Activated naive CD4-positive, alpha-beta T cell treated with anti-CD3 and anti-CD28 coated beads, Interleukin-2, amount 50 U/mL, for 72 hours (primary cell): ENCODE measurements around the gene MCEMP1. TPM values are rescaled to one million over a fixed set of nuclear protein-coding genes. Genes with fewer than 3 reads are reported as not detected.

ENCODE experiments used
- ATAC-seq, 2 donors: fragments of 150-1000 bp; cut with Tn5 transposase; 2 replicates each; pipeline ENCODE4 v1.10.0; 2021; ENCODE audit warnings: mild to moderate bottlenecking in 2 of 2, moderate library complexity in 2 of 2
- DNase-seq, 2 donors: peaks; one replicate each; pipeline ENCODE4 v3.0.0; 2021 to 2022; ENCODE audit warnings: low spot score in 2 of 2
- H3K27ac Mint-ChIP-seq, 2 donors: one replicate each; pipeline ENCODE4 v1.8.0; 2022; ENCODE audit warnings: mild to moderate bottlenecking in 2 of 2, mixed read lengths in 2 of 2
- H3K36me3 Mint-ChIP-seq, 2 donors: one replicate each; pipeline ENCODE4 v1.8.0; 2022; ENCODE audit warnings: mixed read lengths in 2 of 2
- H3K9me3 Mint-ChIP-seq, 2 donors: one replicate each; pipeline ENCODE4 v1.8.0; 2022; ENCODE audit warnings: mixed read lengths in 2 of 2
- total RNA-seq, 2 donors: library from RNA; stranded (reverse); gene quantifications; one replicate each; pipeline ENCODE4 v1.2.3, GENCODE V29; 2022

The MCEMP1 gene, protein sequence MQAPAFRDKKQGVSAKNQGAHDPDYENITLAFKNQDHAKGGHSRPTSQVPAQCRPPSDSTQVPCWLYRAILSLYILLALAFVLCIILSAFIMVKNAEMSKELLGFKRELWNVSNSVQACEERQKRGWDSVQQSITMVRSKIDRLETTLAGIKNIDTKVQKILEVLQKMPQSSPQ
- total RNA-seq: not detected

GRCh38 chr19:7676854-7677253 is at the start of gene MCEMP1:
MCEMP1 (plus strand) TSS chr19:7677090; CDS start chr19:7677121, 31 bp downstream.
- no peaks in the 10 kb centered on the region for H3K9me3 Mint-ChIP-seq

DNA sequence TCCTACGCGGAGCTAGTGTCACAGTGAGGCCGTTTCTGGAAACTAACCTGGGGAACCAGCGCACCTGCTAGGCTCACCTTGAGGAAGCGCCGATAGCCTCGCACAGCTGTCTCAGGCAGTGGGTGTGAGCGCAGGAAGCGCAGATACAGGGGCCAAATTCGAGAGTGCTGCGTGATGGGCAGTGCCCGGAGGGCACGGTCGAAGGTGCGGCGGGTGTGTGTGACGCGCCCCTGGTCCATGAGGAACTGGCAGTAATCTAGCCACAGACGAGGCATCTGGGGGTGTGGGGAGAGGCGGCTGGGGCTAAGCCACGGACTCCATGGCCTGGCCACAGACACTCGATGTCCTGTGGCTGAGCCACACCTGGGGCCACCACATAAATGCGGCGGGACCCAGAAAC is 49.7 kb upstream of the MCEMP1 start:
- no peak for DNase-seq
- peaks cover 19 to 26% of the 10 kb centered on the region in 2 donors for H3K36me3 Mint-ChIP-seq
- H3K27ac Mint-ChIP-seq: no peak overlapping the region
- no peaks in the 10 kb centered on the region for H3K9me3 Mint-ChIP-seq
- ATAC-seq: no peak

More at GRCh38 chr19:7676854-7677253, at the start of gene MCEMP1:
- Mint-ChIP-seq H3K27ac (no peak within 1 kb of the TSS), H3K36me3 (peaks cover 5 to 6% of the 10 kb centered on the region in 2 donors)
- ATAC-seq (no peak), DNase-seq (no peak)

DNA sequence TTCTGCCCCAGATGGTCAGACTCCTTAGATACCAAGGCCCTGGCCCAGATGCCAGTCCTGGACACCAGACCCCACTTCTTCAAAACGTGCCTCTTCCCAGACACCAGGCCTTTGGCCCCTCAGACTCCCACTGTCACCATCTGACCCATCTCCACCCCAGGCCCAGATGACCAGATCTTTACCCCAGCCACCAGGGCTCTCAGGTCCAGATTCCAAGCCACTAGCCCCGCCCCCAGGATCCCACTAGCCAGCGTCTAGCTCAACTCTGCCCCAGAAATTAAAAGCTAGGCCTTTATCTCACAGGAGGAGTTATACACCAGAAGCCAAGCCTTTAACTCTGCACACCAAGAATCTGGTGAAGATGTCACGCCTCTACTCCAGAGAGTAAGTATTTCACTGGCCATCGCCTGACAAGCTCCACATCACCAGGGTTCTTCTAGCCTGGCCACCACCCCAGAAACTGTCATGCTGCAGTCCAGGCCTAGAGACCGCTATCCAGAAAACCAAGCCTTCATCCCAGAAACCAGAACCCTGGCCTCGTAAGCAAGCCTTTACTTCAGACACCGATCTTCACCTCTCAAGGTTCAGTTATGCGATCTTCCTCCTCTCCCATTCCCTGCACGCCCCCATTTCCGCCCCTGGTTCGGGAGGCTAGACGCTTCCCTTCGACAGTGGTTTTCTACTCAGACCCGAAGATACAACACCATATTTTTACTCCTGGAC is 48.1 kb upstream of the MCEMP1 start:
- Mint-ChIP-seq H3K9me3 (no peaks in the 10 kb centered on the region), H3K36me3 (peaks cover 19 to 26% of the 10 kb centered on the region in 2 donors), H3K27ac (peak overlapping the region; percentile 98 to 99)
- DNase-seq: no peak
- no peak for ATAC-seq

DNA sequence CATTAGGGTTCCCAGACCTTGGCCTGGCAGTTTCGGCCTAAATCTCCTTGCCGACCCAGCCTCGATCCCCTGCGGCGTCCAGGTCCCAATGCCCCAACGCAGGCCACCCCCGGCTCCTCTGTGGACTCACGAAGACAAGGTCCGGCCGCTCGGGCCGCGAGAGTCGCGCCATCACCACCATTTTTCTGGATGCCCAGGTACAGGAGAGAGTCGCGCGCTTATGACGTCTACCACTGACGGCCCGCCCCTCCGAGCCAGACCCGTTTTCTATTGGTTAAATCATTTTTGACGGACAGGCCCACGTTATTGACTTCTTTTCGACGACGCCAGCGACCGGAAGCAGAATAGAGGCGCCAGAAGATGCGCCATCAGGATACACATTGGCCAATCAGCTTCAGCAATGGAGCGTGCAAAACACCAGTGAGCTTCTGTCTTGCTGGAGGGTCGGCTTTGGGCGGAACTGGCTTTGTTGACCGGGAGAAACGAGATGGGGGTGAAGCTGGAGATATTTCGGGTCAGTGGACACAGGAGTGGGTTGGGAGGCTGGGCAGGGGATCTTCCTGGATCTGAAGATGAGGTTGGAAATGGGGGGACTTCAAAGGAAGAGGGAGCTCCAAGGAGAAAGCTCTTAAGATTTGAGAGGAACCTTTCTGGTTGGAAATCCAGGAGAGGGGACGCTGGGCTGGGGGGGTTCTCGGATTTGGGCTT is 47.4 kb upstream of the MCEMP1 start, which contains the start of the genes PET100 and XAB2:
Gene PET100, plus strand, starts transcription at position 447 of the 708 bp plus-strand sequence. Its CDS starts 41 bp downstream, at position 488.
Gene XAB2, minus strand, starts transcription at position 199 of the 708 bp plus-strand sequence. Its CDS starts 18 bp downstream, at position 181.
- ATAC-seq (peak; percentile 99 to 100), DNase-seq (peak; percentile 92 to 98)
- Mint-ChIP-seq H3K36me3 (peaks cover 19 to 26% of the 10 kb centered on the region in 2 donors), H3K27ac (peak within 1 kb of the TSS; percentile 98 to 99), H3K9me3 (no peaks in the 10 kb centered on the region)

- Mint-ChIP-seq H3K9me3 (no peaks in the 10 kb centered on the region), H3K36me3 (peaks cover 19 to 26% of the 10 kb centered on the region in 2 donors), H3K27ac (no peak overlapping the region)
- DNase-seq (no peak), ATAC-seq (no peak)
These were observed 45.3 kb upstream of the MCEMP1 start for GRCh38 chr19:7631577-7631976.

GRCh38 chr19:7632340-7633203 is 44.3 kb upstream of the MCEMP1 start:
- DNase-seq (no peak), ATAC-seq (no peak)
- Mint-ChIP-seq H3K9me3 (no peaks in the 10 kb centered on the region), H3K27ac (no peak overlapping the region), H3K36me3 (peaks cover 19 to 26% of the 10 kb centered on the region in 2 donors)

- H3K27ac Mint-ChIP-seq: peak within 1 kb of the TSS in 1 of 2 donors; percentile 68
- H3K36me3 Mint-ChIP-seq: peaks cover 16 to 21% of the 10 kb centered on the region in 2 donors
- ATAC-seq (no peak), DNase-seq (no peak)
- no peaks in the 10 kb centered on the region for H3K9me3 Mint-ChIP-seq
These were observed 43.2 kb upstream of the MCEMP1 start, which contains the start of gene PCP2 for GRCh38 chr19:7633698-7634097. PCP2 (minus strand) TSS chr19:7633719; CDS start chr19:7633457, 262 bp downstream.

DNA sequence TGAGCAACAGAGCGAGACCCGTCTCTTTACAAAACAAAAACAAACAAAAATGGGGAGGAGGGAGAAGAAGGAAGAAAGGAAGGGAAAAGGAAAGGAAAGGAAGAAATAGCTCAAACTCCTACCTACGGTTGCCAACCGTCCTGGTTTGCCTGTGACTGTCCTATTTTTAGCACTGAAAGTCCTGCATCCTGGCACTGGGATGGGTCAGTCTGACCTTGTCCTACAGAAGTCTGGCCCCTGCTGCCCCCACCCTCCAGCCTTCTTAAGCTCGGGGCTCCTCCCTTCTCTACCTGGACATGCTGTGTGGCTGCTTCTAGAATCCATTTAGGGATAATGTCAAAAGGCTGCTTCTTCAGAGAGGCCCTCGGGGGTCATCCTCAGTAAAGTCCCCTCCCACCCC is 41.2 kb upstream of the MCEMP1 start:
- peaks cover 11 to 17% of the 10 kb centered on the region in 2 donors for H3K36me3 Mint-ChIP-seq
- peaks cover 7 to 8% of the 10 kb centered on the region in 2 donors for H3K9me3 Mint-ChIP-seq
- no peak for ATAC-seq
- H3K27ac Mint-ChIP-seq: peak overlapping the region in 1 of 2 donors; percentile 91
- DNase-seq: no peak

DNA sequence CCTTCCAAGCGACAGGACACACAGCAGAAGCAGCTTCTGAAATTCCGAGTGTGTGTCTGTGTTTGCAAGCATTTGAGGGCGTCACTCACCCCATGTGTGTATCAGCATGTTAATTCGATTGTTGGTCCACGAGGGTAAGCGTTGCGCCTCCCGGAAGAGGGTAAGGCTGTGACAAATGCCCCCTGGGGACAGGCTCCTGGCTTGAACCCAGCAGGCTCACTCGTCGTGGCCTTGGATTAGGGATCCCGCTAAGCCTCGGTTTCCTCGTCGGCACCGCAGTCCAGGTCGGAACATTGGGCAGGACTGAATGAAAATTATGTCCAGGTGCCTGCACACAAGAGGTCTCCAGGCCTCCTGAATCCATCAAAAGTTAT is 40.6 kb upstream of the MCEMP1 start:
- peak overlapping the region in 1 of 2 donors; percentile 91 for H3K27ac Mint-ChIP-seq
- peaks cover 7 to 8% of the 10 kb centered on the region in 2 donors for H3K9me3 Mint-ChIP-seq
- peaks cover 10 to 17% of the 10 kb centered on the region in 2 donors for H3K36me3 Mint-ChIP-seq

DNA sequence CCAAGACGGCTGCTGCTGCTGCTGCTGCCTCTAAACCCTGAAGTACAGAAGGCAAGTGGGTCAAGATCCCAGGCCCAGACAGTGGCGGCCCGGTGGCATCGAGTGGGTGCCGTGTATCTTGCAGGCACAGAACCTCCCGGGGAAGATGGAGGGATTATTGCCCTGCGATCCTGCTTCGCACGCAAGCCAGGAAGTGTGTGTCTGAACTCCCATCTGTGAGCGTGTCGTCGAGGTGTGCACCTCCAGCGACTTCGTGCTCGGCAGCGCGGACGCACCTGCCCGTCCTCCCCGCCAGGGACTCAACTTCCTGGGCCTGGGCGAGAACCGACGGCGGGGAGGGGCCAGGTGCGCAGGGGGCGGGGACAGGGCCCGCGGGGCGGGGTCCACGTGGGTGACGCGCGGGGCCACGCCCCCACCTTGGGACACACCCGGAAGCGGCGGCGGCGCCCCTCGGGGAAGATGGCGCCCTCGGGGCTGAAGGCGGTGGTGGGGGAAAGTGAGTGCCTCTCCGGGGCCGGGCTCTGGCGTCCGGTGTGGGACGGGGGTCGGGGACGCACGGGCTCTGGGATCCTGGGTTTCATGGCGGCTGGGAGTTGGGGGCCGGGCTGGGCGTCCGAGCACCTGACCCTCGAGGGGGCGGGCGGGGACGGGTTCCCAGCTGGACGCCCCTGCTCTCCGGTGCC is 40.1 kb upstream of the MCEMP1 start, which contains the start of gene STXBP2:
Gene STXBP2, plus strand, starts transcription at position 420 of the 683 bp plus-strand sequence. Its CDS starts 40 bp downstream, at position 460.
- ATAC-seq (peak; percentile 94 to 98), DNase-seq (peak; percentile 88 to 94)
- Mint-ChIP-seq H3K36me3 (peaks cover 10 to 17% of the 10 kb centered on the region in 2 donors), H3K9me3 (peaks cover 7 to 8% of the 10 kb centered on the region in 2 donors), H3K27ac (peak within 1 kb of the TSS; percentile 87 to 91)

More for the DNA sequence above, 40.6 kb upstream of the MCEMP1 start:
- no peak for ATAC-seq
- no peak for DNase-seq

- peaks cover 10 to 17% of the 10 kb centered on the region in 2 donors for H3K36me3 Mint-ChIP-seq
- peak in 1 of 2 donors; percentile 20 for DNase-seq
- ATAC-seq: peak; percentile 27 to 35
- H3K9me3 Mint-ChIP-seq: peaks cover 7 to 8% of the 10 kb centered on the region in 2 donors
- H3K27ac Mint-ChIP-seq: peak overlapping the region; percentile 74 to 91
These were observed 39.3 kb upstream of the MCEMP1 start for GRCh38 chr19:7637374-7638256.

GRCh38 chr19:7638802-7639465 is 38.0 kb upstream of the MCEMP1 start:
- ATAC-seq (no peak), DNase-seq (no peak)
- peaks cover 7 to 8% of the 10 kb centered on the region in 2 donors for H3K9me3 Mint-ChIP-seq
- no peak overlapping the region for H3K27ac Mint-ChIP-seq
- peaks cover 10 to 17% of the 10 kb centered on the region in 2 donors for H3K36me3 Mint-ChIP-seq

DNA sequence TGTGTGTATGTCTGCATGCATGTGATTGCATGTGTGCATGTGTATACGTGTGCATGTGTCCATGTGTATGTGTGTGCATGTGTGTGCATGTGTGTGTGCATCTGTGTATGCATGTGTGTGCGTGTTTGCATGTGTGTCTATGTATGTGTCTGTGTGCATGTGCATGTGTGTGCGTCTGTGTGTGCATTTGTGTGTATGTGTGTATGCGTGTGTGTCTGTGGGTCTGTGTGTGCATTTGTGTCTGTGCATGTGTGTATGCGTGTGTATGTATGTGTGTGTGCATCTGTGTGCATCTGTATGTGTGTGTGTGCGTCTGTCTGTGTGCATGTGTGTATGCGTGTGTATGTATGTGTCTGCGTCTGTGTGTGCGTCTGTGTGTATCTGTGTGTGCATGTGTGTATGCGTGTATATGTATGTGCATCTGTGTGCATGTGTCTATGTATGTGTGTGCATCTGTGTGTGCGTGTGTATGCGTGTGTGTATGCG is 37.0 kb upstream of the MCEMP1 start:
- Mint-ChIP-seq H3K9me3 (peaks cover 7 to 8% of the 10 kb centered on the region in 2 donors), H3K36me3 (peaks cover 10 to 17% of the 10 kb centered on the region in 2 donors), H3K27ac (no peak overlapping the region)
- ATAC-seq (no peak), DNase-seq (no peak)

- Mint-ChIP-seq H3K27ac (no peak overlapping the region), H3K9me3 (peaks cover 7 to 8% of the 10 kb centered on the region in 2 donors), H3K36me3 (peaks cover 10 to 17% of the 10 kb centered on the region in 2 donors)
- DNase-seq (no peak), ATAC-seq (no peak)
These were observed 36.1 kb upstream of the MCEMP1 start for GRCh38 chr19:7640803-7641202.
